ENCODE results near the gene GSX1.

Gene GSX1

GRCh38 chr13:27830010-27830409 lies 37.7 kb downstream of the GSX1 start:
- Mint-ChIP-seq H3K4me3 (peak overlapping the region; percentile 58), H3K27me3 (peaks cover 85% of the 10 kb centered on the region), H3K4me1 (ENCODE audit: low read depth) (peaks cover 17% of the 10 kb centered on the region), H3K36me3 (ENCODE audit: low read depth) (no peaks in the 10 kb centered on the region), H3K27ac (no peak overlapping the region), H3K9me3 (no peaks in the 10 kb centered on the region)
- intact Hi-C loops (cut with micrococcal nuclease) = loop anchor here (1.0 to 2.0 kb wide), 2 partner anchors 123 to 154 kb away; no protein-coding TSS in a partner anchor

GRCh38 chr13:27833206-27833605 lies 40.9 kb downstream of the GSX1 start:
- no peaks in the 10 kb centered on the region for H3K9me3 Mint-ChIP-seq

GRCh38 chr13:27834095-27834494 lies 41.8 kb downstream of the GSX1 start:
- Mint-ChIP-seq H3K4me1 (ENCODE audit: low read depth) (peaks cover 7% of the 10 kb centered on the region), H3K36me3 (ENCODE audit: low read depth) (no peaks in the 10 kb centered on the region), H3K9me3 (no peaks in the 10 kb centered on the region), H3K27me3 (peaks cover 60% of the 10 kb centered on the region), H3K4me3 (no peak overlapping the region), H3K27ac (no peak overlapping the region)
- intact Hi-C loops (cut with micrococcal nuclease) = no loop called here

More at GRCh38 chr13:27833206-27833605, 40.9 kb downstream of the GSX1 start:
- intact Hi-C loops (cut with micrococcal nuclease) = no loop called here
- Mint-ChIP-seq H3K27ac (no peak overlapping the region), H3K4me3 (no peak overlapping the region), H3K36me3 (ENCODE audit: low read depth) (no peaks in the 10 kb centered on the region), H3K27me3 (peaks cover 60% of the 10 kb centered on the region), H3K4me1 (ENCODE audit: low read depth) (peaks cover 7% of the 10 kb centered on the region)

- Mint-ChIP-seq H3K36me3 (ENCODE audit: low read depth) (no peaks in the 10 kb centered on the region), H3K4me3 (no peak overlapping the region), H3K27ac (no peak overlapping the region), H3K4me1 (ENCODE audit: low read depth) (no peaks in the 10 kb centered on the region), H3K27me3 (peaks cover 48% of the 10 kb centered on the region), H3K9me3 (no peaks in the 10 kb centered on the region)
- intact Hi-C loops (cut with micrococcal nuclease) = no loop called here
Measured at GRCh38 chr13:27835799-27836198, 43.5 kb downstream of the GSX1 start.

- intact Hi-C loops (cut with micrococcal nuclease) = no loop called here
- no peak overlapping the region for H3K4me3 Mint-ChIP-seq
- H3K36me3 Mint-ChIP-seq (ENCODE audit: low read depth) = no peaks in the 10 kb centered on the region
- H3K27me3 Mint-ChIP-seq = peaks cover 33% of the 10 kb centered on the region
- H3K4me1 Mint-ChIP-seq (ENCODE audit: low read depth) = no peaks in the 10 kb centered on the region
- H3K27ac Mint-ChIP-seq = no peak overlapping the region
- no peaks in the 10 kb centered on the region for H3K9me3 Mint-ChIP-seq
Measured at GRCh38 chr13:27839809-27840467, 47.7 kb downstream of the GSX1 start.

- peaks cover 45% of the 10 kb centered on the region for H3K27me3 Mint-ChIP-seq
- H3K4me3 Mint-ChIP-seq = no peak overlapping the region
- H3K27ac Mint-ChIP-seq = no peak overlapping the region
- H3K36me3 Mint-ChIP-seq (ENCODE audit: low read depth) = no peaks in the 10 kb centered on the region
- intact Hi-C loops (cut with micrococcal nuclease) = no loop called here
- no peaks in the 10 kb centered on the region for H3K4me1 Mint-ChIP-seq (ENCODE audit: low read depth)
- H3K9me3 Mint-ChIP-seq = no peaks in the 10 kb centered on the region
Measured at GRCh38 chr13:27842571-27842970, 50.3 kb downstream of the GSX1 start.
